Effector memory CD4-positive, alpha-beta T cell (primary cell): ENCODE results near the gene UBB.

Source experiments
- DNase-seq, 3 donors: peaks; one replicate each; pipeline ENCODE4 v3.0.0-alpha.2; 2020
- H3K27ac ChIP-seq: 2 replicates; pipeline ENCODE4 v1.7.0; 2013; ENCODE audit warnings: mild to moderate bottlenecking, low read length, moderate library complexity; ENCODE audit not compliant: insufficient read depth, poor library complexity, severe bottlenecking
- H3K27me3 ChIP-seq: replicated peaks from 2 replicates; pipeline ENCODE4 v1.7.0; 2013; ENCODE audit warnings: mild to moderate bottlenecking, low read length; ENCODE audit not compliant: insufficient read depth, control insufficient read depth, poor library complexity, severe bottlenecking
- H3K36me3 ChIP-seq: 2 replicates; pipeline ENCODE4 v1.7.0; 2013; ENCODE audit warnings: mild to moderate bottlenecking, low read length, moderate library complexity; ENCODE audit not compliant: control insufficient read depth, insufficient read depth
- H3K4me1 ChIP-seq: 2 replicates; pipeline ENCODE4 v1.7.0; 2013; ENCODE audit warnings: low read length, mild to moderate bottlenecking; ENCODE audit not compliant: control insufficient read depth, insufficient read depth, poor library complexity, severe bottlenecking
- H3K4me3 ChIP-seq: 2 replicates; pipeline ENCODE4 v1.7.0; 2013; ENCODE audit warnings: low read length, low read depth, mild to moderate bottlenecking; ENCODE audit not compliant: insufficient read depth, poor library complexity, severe bottlenecking
- H3K9me3 ChIP-seq: 2 replicates; pipeline ENCODE4 v1.7.0; 2013; ENCODE audit warnings: mild to moderate bottlenecking, low read length, moderate library complexity; ENCODE audit not compliant: control insufficient read depth
- total RNA-seq, 3 donors: gene quantifications; one replicate each; lab custom pipeline; 2026; lab: John Stamatoyannopoulos, UW

Gene UBB
- 354 to 456 (median 372) reads per million in 3 donors for total RNA-seq

GRCh38 chr17:16380640-16381495 is at the start of gene UBB:
Gene UBB (plus strand): TSS chr17:16381091. CDS start chr17:16381908, 817 bp downstream.
- Histone ChIP-seq H3K27me3 (no peaks in the 10 kb centered on the region), H3K4me1 (peaks cover 7% of the 10 kb centered on the region), H3K27ac (peak within 1 kb of the TSS; percentile 90), H3K9me3 (no peaks in the 10 kb centered on the region), H3K4me3 (peak within 1 kb of the TSS; percentile 62), H3K36me3 (peaks cover 15% of the 10 kb centered on the region)
- peak; percentile 92 to 94 (median 93) for DNase-seq

- no peak for DNase-seq
- Histone ChIP-seq H3K9me3 (no peaks in the 10 kb centered on the region), H3K4me3 (no peak overlapping the region), H3K27ac (no peak overlapping the region), H3K27me3 (no peaks in the 10 kb centered on the region), H3K4me1 (no peaks in the 10 kb centered on the region), H3K36me3 (peaks cover 7% of the 10 kb centered on the region)
These were observed 42.5 kb upstream of the UBB start for GRCh38 chr17:16338391-16338790.

DNA sequence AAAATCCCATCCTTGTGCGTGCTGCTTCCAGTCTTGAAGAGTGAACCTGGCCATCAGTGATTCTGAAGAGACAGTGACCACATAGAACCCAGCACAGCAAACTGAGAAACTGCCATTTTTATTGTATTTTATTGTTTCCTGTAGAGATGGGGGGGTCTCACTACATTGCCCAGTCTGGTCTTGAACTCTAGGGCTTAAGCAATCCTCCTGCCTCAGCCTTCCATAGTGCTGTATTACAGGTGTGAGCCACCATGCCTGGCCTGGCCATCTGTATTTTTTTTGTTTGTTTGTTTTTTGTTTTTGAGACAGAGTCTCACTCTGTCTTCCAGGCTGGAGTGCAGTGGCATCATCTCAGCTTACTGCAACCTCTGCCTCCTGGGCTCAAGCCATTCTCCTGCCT is 41.5 kb upstream of the UBB start:
- H3K4me1 ChIP-seq: no peaks in the 10 kb centered on the region

GRCh38 chr17:16339959-16340358 is 40.9 kb upstream of the UBB start:
- Histone ChIP-seq H3K4me1 (no peaks in the 10 kb centered on the region), H3K9me3 (no peaks in the 10 kb centered on the region), H3K27ac (no peak overlapping the region), H3K27me3 (no peaks in the 10 kb centered on the region), H3K36me3 (peaks cover 7% of the 10 kb centered on the region), H3K4me3 (no peak overlapping the region)
- no peak for DNase-seq

More for the DNA sequence above, 41.5 kb upstream of the UBB start:
- no peak for DNase-seq
- Histone ChIP-seq H3K9me3 (no peaks in the 10 kb centered on the region), H3K4me3 (no peak overlapping the region), H3K27me3 (no peaks in the 10 kb centered on the region), H3K36me3 (peaks cover 7% of the 10 kb centered on the region), H3K27ac (no peak overlapping the region)

- H3K4me1 ChIP-seq: no peaks in the 10 kb centered on the region
- no peaks in the 10 kb centered on the region for H3K27me3 ChIP-seq
- H3K36me3 ChIP-seq: peaks cover 7% of the 10 kb centered on the region
- H3K4me3 ChIP-seq: no peak overlapping the region
- no peak overlapping the region for H3K27ac ChIP-seq
- DNase-seq: no peak
- H3K9me3 ChIP-seq: no peaks in the 10 kb centered on the region
These were observed 37.9 kb upstream of the UBB start for GRCh38 chr17:16342979-16343378.

DNA sequence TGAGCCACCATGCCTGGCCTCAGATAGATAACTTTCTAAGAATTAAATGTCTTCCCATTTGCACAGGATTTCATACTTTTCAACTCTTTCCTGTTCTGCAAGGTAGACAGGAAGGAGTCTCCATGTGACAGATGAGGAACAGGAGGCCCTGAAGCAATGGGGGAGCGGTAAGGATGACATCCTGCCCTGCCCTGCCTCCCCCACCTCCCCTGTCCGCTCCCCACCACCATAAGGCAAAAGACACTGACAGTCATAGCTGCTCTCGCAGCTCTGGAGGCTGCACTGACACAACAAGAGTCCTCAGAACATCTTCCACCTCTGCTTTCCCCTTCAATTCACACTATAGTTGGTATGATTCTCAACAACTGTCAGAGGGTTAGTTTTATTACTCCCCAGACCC is 37.3 kb upstream of the UBB start:
- Histone ChIP-seq H3K27me3 (no peaks in the 10 kb centered on the region), H3K36me3 (peaks cover 7% of the 10 kb centered on the region), H3K4me3 (no peak overlapping the region), H3K9me3 (no peaks in the 10 kb centered on the region), H3K4me1 (no peaks in the 10 kb centered on the region), H3K27ac (no peak overlapping the region)
- no peak for DNase-seq

- no peak for DNase-seq
- Histone ChIP-seq H3K4me3 (no peak overlapping the region), H3K27me3 (no peaks in the 10 kb centered on the region), H3K27ac (no peak overlapping the region), H3K4me1 (no peaks in the 10 kb centered on the region), H3K9me3 (no peaks in the 10 kb centered on the region), H3K36me3 (peaks cover 7% of the 10 kb centered on the region)
These were observed 35.3 kb upstream of the UBB start for GRCh38 chr17:16345565-16345964.

DNA sequence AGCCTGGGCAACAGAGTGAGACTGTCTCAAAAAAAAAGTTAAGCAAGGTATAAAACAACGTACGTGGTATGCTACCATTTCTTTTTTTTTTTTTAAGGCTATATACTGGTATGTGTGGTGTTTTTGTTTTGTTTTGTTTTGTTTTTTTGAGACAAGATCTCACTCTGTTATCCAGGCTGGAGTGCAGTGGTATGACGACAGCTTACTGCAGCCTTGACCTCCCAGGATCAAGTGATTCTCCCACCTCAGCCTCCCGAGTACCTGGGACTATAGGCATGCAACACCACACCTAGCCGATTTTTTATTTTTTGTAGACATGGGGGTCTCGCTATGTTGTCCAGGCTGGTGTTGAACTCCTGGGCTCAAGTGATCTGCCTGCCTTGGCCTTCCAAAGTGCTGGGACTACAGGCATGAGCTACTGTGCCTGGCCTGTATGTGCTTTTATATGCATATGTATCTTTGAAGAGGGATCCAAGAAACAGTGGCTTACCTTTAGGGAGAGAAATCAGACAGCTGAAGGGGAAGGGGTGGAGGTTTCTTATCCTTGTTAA is 34.1 kb upstream of the UBB start:
- no peaks in the 10 kb centered on the region for H3K9me3 ChIP-seq
- H3K27ac ChIP-seq: no peak overlapping the region
- H3K4me3 ChIP-seq: no peak overlapping the region
- H3K4me1 ChIP-seq: no peaks in the 10 kb centered on the region
- H3K36me3 ChIP-seq: peaks cover 7% of the 10 kb centered on the region
- no peak for DNase-seq
- no peaks in the 10 kb centered on the region for H3K27me3 ChIP-seq

GRCh38 chr17:16348586-16348985 is 32.3 kb upstream of the UBB start:
- Histone ChIP-seq H3K27me3 (no peaks in the 10 kb centered on the region), H3K4me1 (peaks cover 7% of the 10 kb centered on the region), H3K36me3 (no peaks in the 10 kb centered on the region), H3K4me3 (no peak overlapping the region), H3K27ac (no peak overlapping the region), H3K9me3 (no peaks in the 10 kb centered on the region)
- DNase-seq: no peak

GRCh38 chr17:16349431-16349830 is 31.5 kb upstream of the UBB start:
- no peaks in the 10 kb centered on the region for H3K27me3 ChIP-seq

More at GRCh38 chr17:16349431-16349830, 31.5 kb upstream of the UBB start:
- Histone ChIP-seq H3K4me1 (peaks cover 7% of the 10 kb centered on the region), H3K4me3 (no peak overlapping the region), H3K36me3 (no peaks in the 10 kb centered on the region), H3K9me3 (no peaks in the 10 kb centered on the region), H3K27ac (no peak overlapping the region)
- no peak for DNase-seq
